H1 (cell line): ENCODE data around the gene MACROD2. TPM values are rescaled to one million over a fixed set of nuclear protein-coding genes. Genes with fewer than 3 reads are reported as not detected.

Experiments
- CTCF ChIA-PET: fragments of 300-600 bp; sonication (Branson Sonifier 250); formaldehyde crosslinking; loops from one replicate; lab custom pipeline; 2021; ENCODE audit not compliant: partially characterized antibody; lab: Charles Lee
- POLR2A ChIA-PET: fragments of 300-600 bp; sonication (Branson Sonifier 250); formaldehyde crosslinking; loops from one replicate; lab custom pipeline; 2021; ENCODE audit warnings: inconsistent platforms; ENCODE audit not compliant: partially characterized antibody; lab: Charles Lee
- DNase-seq, 2 experiments: peaks; one replicate each; pipeline versions ENCODE4 v3.0.0 to v3.0.0-alpha.2; 2010 to 2022; ENCODE audit warnings: low spot score in 2 of 2, low read depth in 1 of 2, mixed read lengths in 1 of 2
- FAIRE-seq: peaks from 2 replicates; lab custom pipeline; 2011; peaks lifted over from hg19 to GRCh38; lab: Jason Lieb, UNC
- H2AFZ ChIP-seq: 2 replicates; pipeline ENCODE4 v1.8.1; 2012; ENCODE audit warnings: low read length, inconsistent platforms
- H2AK5ac ChIP-seq: 2 replicates; pipeline ENCODE4 v1.6.1; 2013; ENCODE audit warnings: low read depth, low read length
- H2BK120ac ChIP-seq: replicated peaks from 2 replicates; pipeline ENCODE3; 2013; ENCODE audit warnings: low read depth, low read length, inconsistent platforms
- H2BK12ac ChIP-seq: 2 replicates; pipeline ENCODE4 v1.6.1; 2013; ENCODE audit warnings: low read depth, low read length
- H2BK15ac ChIP-seq: 2 replicates; pipeline ENCODE4 v1.6.1; 2013; ENCODE audit warnings: low read length
- H2BK20ac ChIP-seq: 2 replicates; pipeline ENCODE4 v1.6.1; 2013; ENCODE audit warnings: low read length
- H2BK5ac ChIP-seq: 2 replicates; pipeline ENCODE4 v1.6.1; 2013; ENCODE audit warnings: low read depth, low read length
- H3K14ac ChIP-seq: 2 replicates; pipeline ENCODE4 v1.6.1; 2013; ENCODE audit warnings: inconsistent platforms; ENCODE audit not compliant: insufficient read length
- H3K18ac ChIP-seq: 2 replicates; pipeline ENCODE4 v1.6.1; 2013; ENCODE audit warnings: low read length; ENCODE audit errors: extremely low read depth
- H3K23ac ChIP-seq: 2 replicates; pipeline ENCODE4 v1.6.1; 2013; ENCODE audit warnings: inconsistent platforms; ENCODE audit not compliant: insufficient read length
- H3K23me2 ChIP-seq: 2 replicates; pipeline ENCODE4 v1.6.1; 2013; ENCODE audit warnings: low read depth, low read length
- H3K27ac ChIP-seq: 2 replicates; pipeline ENCODE4 v1.6.1; 2011; ENCODE audit warnings: low read depth, low read length, inconsistent platforms
- H3K27me3 ChIP-seq, 4 experiments: replicated peaks in 1 of 4; 1 replicate in 1 of 4; 2 replicates in 3 of 4; pipeline versions ENCODE4 v1.6.1 to v1.8.1; 2011 to 2013; ENCODE audit warnings: low read length in 3 of 4, mild to moderate bottlenecking in 3 of 4, inconsistent platforms in 2 of 4, mixed read lengths in 2 of 4, moderate library complexity in 1 of 4; ENCODE audit not compliant: control insufficient read depth in 3 of 4, insufficient read depth in 3 of 4; ENCODE audit errors: extremely low read depth in 1 of 4
- H3K36me3 ChIP-seq, 4 experiments: 2 replicates each; pipeline versions ENCODE4 v1.6.1 to v1.8.1; 2011 to 2013; ENCODE audit warnings: mild to moderate bottlenecking in 4 of 4, low read length in 3 of 4, moderate library complexity in 2 of 4, control low read depth in 1 of 4, inconsistent platforms in 1 of 4; ENCODE audit not compliant: insufficient read depth in 4 of 4, control insufficient read depth in 2 of 4
- H3K4ac ChIP-seq: replicated peaks from 2 replicates; pipeline ENCODE3; 2013; ENCODE audit warnings: low read length, low read depth, mixed read lengths, inconsistent platforms; ENCODE audit not compliant: insufficient read length
- H3K4me1 ChIP-seq, 4 experiments: replicated peaks in 1 of 4; 1 replicate in 1 of 4; 2 replicates in 3 of 4; pipeline versions ENCODE4 v1.6.1 to v1.8.1; 2011 to 2013; ENCODE audit warnings: low read length in 3 of 4, inconsistent platforms in 2 of 4, mixed read lengths in 1 of 4; ENCODE audit not compliant: insufficient read depth in 4 of 4, control insufficient read depth in 3 of 4
- H3K4me2 ChIP-seq, 2 experiments: 2 replicates each; pipeline versions ENCODE4 v1.6.1 to v1.8.1; 2011 to 2013; ENCODE audit warnings: low read depth in 2 of 2, low read length in 2 of 2, control low read depth in 1 of 2, inconsistent platforms in 1 of 2, mild to moderate bottlenecking in 1 of 2; ENCODE audit not compliant: insufficient read depth in 1 of 2
- H3K4me3 ChIP-seq, 4 experiments: fragments of 200-600, 300-600 bp in 1 of 4; sonication (generic), shearing (Covaris generic), sonication (Bioruptor Twin) in 1 of 4; 2 replicates each; pipeline versions ENCODE4 v1.5.1 to v1.8.1; 2011 to 2016; ENCODE audit warnings: low read length in 4 of 4, low read depth in 3 of 4, control low read depth in 2 of 4, inconsistent platforms in 2 of 4, mild to moderate bottlenecking in 2 of 4, mixed read lengths in 1 of 4, moderate library complexity in 1 of 4; ENCODE audit not compliant: insufficient read depth in 2 of 4; ENCODE audit errors: extremely low read depth in 1 of 4
- H3K56ac ChIP-seq: replicated peaks from 2 replicates; pipeline ENCODE3; 2013; ENCODE audit warnings: low read depth, mild to moderate bottlenecking, mixed read lengths, low read length, inconsistent platforms; ENCODE audit not compliant: insufficient read length
- H3K79me1 ChIP-seq: 2 replicates; pipeline ENCODE4 v1.6.1; 2013; ENCODE audit warnings: low read depth, low read length, control low read depth
- H3K79me2 ChIP-seq, 2 experiments: 2 replicates each; pipeline versions ENCODE4 v1.6.1 to v1.8.1; 2012 to 2013; ENCODE audit warnings: low read length in 2 of 2, mild to moderate bottlenecking in 2 of 2, inconsistent platforms in 1 of 2; ENCODE audit not compliant: insufficient read depth in 2 of 2, control insufficient read depth in 1 of 2
- H3K9ac ChIP-seq, 4 experiments: replicated peaks in 1 of 4; 1 replicate in 1 of 4; 2 replicates in 3 of 4; pipeline versions ENCODE4 v1.6.1 to v1.8.1; 2011 to 2013; ENCODE audit warnings: low read depth in 3 of 4, low read length in 3 of 4, control low read depth in 2 of 4, mild to moderate bottlenecking in 2 of 4, moderate library complexity in 2 of 4, inconsistent platforms in 1 of 4; ENCODE audit errors: extremely low read depth in 1 of 4
- H3K9me3 ChIP-seq, 2 experiments: 2 replicates each; pipeline versions ENCODE4 v1.6.1 to v1.8.1; 2012 to 2013; ENCODE audit warnings: mild to moderate bottlenecking in 2 of 2, moderate library complexity in 2 of 2, control low read depth in 1 of 2, inconsistent platforms in 1 of 2, low read depth in 1 of 2, low read length in 1 of 2, mixed read lengths in 1 of 2; ENCODE audit not compliant: insufficient read depth in 2 of 2
- H4K20me1 ChIP-seq, 2 experiments: replicated peaks in 1 of 2; 2 replicates each; pipeline versions ENCODE3 to v1.8.1; 2011 to 2013; ENCODE audit warnings: inconsistent platforms in 2 of 2, low read length in 2 of 2, mild to moderate bottlenecking in 1 of 2; ENCODE audit not compliant: insufficient read depth in 2 of 2, control insufficient read depth in 1 of 2
- H4K5ac ChIP-seq: 2 replicates; pipeline ENCODE4 v1.6.1; 2013; ENCODE audit warnings: low read length, low read depth, mixed read lengths, inconsistent platforms; ENCODE audit not compliant: insufficient read length
- H4K8ac ChIP-seq: 2 replicates; pipeline ENCODE4 v1.8.0; 2013; ENCODE audit warnings: mild to moderate bottlenecking, moderate library complexity, low read length, inconsistent platforms; ENCODE audit not compliant: insufficient read depth; ENCODE audit errors: extremely low read depth
- H4K91ac ChIP-seq: replicated peaks from 2 replicates; pipeline ENCODE3; 2013; ENCODE audit warnings: low read length, mixed read lengths, inconsistent platforms; ENCODE audit not compliant: insufficient read length
- ASH2L ChIP-seq: fragments of 200-600, 300-600 bp; sonication (generic); IDR thresholded peaks from one replicate; pipeline ENCODE4 v1.7.1; 2017; ENCODE audit warnings: low read length
- ATF3 ChIP-seq: IDR thresholded peaks from 2 replicates; pipeline ENCODE4 v1.6.1; 2011; ENCODE audit warnings: low read depth, mild to moderate bottlenecking, low read length; ENCODE audit not compliant: insufficient read depth
- CTBP2 ChIP-seq: IDR thresholded peaks from 2 replicates; pipeline ENCODE4 v1.7.0; 2011; ENCODE audit warnings: borderline replicate concordance, mild to moderate bottlenecking, moderate library complexity, mixed read lengths, low read length; ENCODE audit not compliant: insufficient read depth, insufficient read length
- KDM5A ChIP-seq: fragments of 200-600 bp; IDR thresholded peaks from 2 replicates; pipeline ENCODE4 v1.7.1; 2012; ENCODE audit warnings: mild to moderate bottlenecking, low read length, inconsistent platforms, mixed read lengths
- NANOG ChIP-seq: IDR thresholded peaks from 2 replicates; pipeline ENCODE4 v1.6.1; 2011; ENCODE audit warnings: low read length, low read depth, mild to moderate bottlenecking, inconsistent platforms; ENCODE audit not compliant: insufficient read depth, poor library complexity, severe bottlenecking
- RFX5 ChIP-seq: IDR thresholded peaks from 2 replicates; pipeline ENCODE4 v1.6.1; 2011; ENCODE audit warnings: low read depth, low read length, improper control_type of control experiment, borderline replicate concordance
- RNF2 ChIP-seq: fragments of 200-900, 300-1000 bp; sonication (generic); IDR thresholded peaks from 2 replicates; pipeline ENCODE4 v1.7.1; 2016; ENCODE audit warnings: borderline replicate concordance, low read depth, mild to moderate bottlenecking, antibody characterized with exemption, low read length; ENCODE audit not compliant: poor library complexity, severe bottlenecking; ENCODE audit errors: missing control alignments
- SIN3A ChIP-seq, 2 experiments: IDR thresholded peaks in 1 of 2; conservative IDR thresholded peaks in 1 of 2; 2 replicates each; pipeline ENCODE4 v1.6.1; 2011 to 2012; ENCODE audit warnings: low read length in 2 of 2, improper control_type of control experiment in 1 of 2, low read depth in 1 of 2, mild to moderate bottlenecking in 1 of 2
- TAF1 ChIP-seq: IDR thresholded peaks from 2 replicates; pipeline ENCODE4 v1.6.1; 2011; ENCODE audit warnings: mild to moderate bottlenecking, low read depth, low read length
- TBP ChIP-seq: IDR thresholded peaks from 2 replicates; pipeline ENCODE4 v1.6.1; 2011; ENCODE audit warnings: low read depth, low read length, improper control_type of control experiment
- ZNF274 ChIP-seq: IDR thresholded peaks from 2 replicates; pipeline ENCODE4 v1.7.0; 2012; ENCODE audit warnings: low read length, borderline replicate concordance; ENCODE audit errors: extremely low read depth
- WGBS, 2 experiments: shearing (Covaris generic) in 1 of 2; methylation state at CpG; one replicate each; pipeline versions ENCODE4 v1.1.6 to v1.1.7; 2013 to 2015; ENCODE audit warnings: low lambda C conversion rate in 2 of 2, mixed read lengths in 2 of 2, inconsistent platforms in 1 of 2, low coverage in 1 of 2, missing lambda C conversion rate in 1 of 2; ENCODE audit not compliant: insufficient replicate concordance in 2 of 2, insufficient coverage in 1 of 2, insufficient read length in 1 of 2; ENCODE audit errors: extremely low coverage in 1 of 2, missing lambda C conversion rate in 1 of 2; 5-methylcytosine and 5-hydroxymethylcytosine counted together
- polyA plus RNA-seq, 7 experiments: library from polyadenylated mRNA; depleted of rRNA in 3 of 7; stranded (reverse) in 5 of 7; unstranded in 2 of 7; fragments of >200 nt in 5 of 7; fragments of 200-250 nt in 2 of 7; gene quantifications; 1 replicate in 5 of 7; 2 replicates in 1 of 7; 4 replicates in 1 of 7; pipeline versions ENCODE4 v1.2.1 to v1.2.3, GENCODE V29; 2011 to 2013; ENCODE audit warnings: missing spikeins in 2 of 7, mixed read lengths in 2 of 7
- total RNA-seq: library from RNA; stranded (reverse); fragmentation: NEBNext Ultra II Directional; extraction: Animal tissue kit (Norgen Biotek cat#: 25700); gene quantifications from 2 replicates; pipeline ENCODE4 v1.2.1, GENCODE V29; 2021

MACROD2 gene
- total and polyA plus RNA-seq, 2 of the 8 experiments (the other 6 are each of a cell fraction or from before 2014, with no cell fraction given): 0.70 to 3.9 TPM

DNA sequence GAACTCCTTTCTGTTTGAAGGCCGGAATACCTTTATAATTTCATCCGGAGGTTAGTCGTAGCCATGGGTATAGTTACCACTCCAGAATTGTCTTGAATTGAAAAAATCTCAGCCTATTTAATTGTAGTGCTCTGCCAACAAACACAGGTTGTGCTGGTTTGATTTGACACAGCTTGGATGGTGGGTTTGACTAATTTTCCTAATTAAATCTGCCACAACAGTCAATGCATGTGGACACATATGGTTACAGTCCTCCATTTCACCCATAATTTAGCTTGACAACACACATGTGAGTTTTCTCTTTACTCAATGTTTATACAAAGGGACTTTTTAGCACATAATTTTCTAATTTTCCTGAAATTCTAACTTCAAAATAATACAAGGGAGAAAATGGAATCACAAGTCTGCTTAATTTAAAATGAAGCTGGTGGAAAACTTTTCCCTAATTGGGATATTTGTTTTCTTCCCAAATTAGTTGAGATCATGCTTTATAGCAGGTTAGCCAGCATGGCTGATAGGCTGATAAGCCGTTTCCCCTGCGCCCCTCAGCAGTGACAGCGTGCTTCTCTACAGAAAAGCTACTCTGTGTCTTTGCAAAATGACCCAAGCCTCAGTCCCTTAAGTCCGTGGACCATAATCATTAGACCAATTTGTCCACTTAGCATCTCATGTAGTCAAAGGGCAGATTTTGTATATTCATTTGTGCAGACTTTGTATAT lies 805.5 kb downstream of the MACROD2 start:
- FAIRE-seq: no peak
- POLR2A ChIA-PET: no interaction called here

More for the DNA sequence above, 805.5 kb downstream of the MACROD2 start:
- TF ChIP-seq KDM5A: no peak
- TF ChIP-seq ASH2L: no peak
- no peak for TF ChIP-seq TBP
- TF ChIP-seq NANOG: no peak
- no peak for TF ChIP-seq SIN3A (conservative IDR thresholded peaks at IDR 0.05 in 1 of 2, IDR thresholded peaks at IDR 0.05 in 1 of 2; ENCODE audit: low read depth in 1 of 2, low read length in 2 of 2)
- no peak for TF ChIP-seq ATF3
- no peak for TF ChIP-seq RNF2
- TF ChIP-seq TAF1: no peak
- TF ChIP-seq RFX5: no peak
- TF ChIP-seq ZNF274: no peak
- TF ChIP-seq CTBP2: no peak
- no peak overlapping the region for H2AK5ac ChIP-seq
- H3K9me3 ChIP-seq: no peaks in the 10 kb centered on the region
- H3K9ac ChIP-seq: no peak overlapping the region
- H3K23ac ChIP-seq: no peak overlapping the region
- no peaks in the 10 kb centered on the region for H3K27me3 ChIP-seq
- H3K79me1 ChIP-seq: no peaks in the 10 kb centered on the region
- no peak overlapping the region for H3K18ac ChIP-seq
- no peak overlapping the region for H2BK120ac ChIP-seq
- no peak overlapping the region for H4K91ac ChIP-seq
- no peak overlapping the region for H3K4me2 ChIP-seq
- no peak for DNase-seq
- no peak overlapping the region for H3K4me3 ChIP-seq
- no peak overlapping the region for H3K56ac ChIP-seq
- whole genome bisulfite sequencing, 2 experiments: 88% methylated on average over 7 of the region's 7 CpGs; no CpG with 5 or more reads in 1 of the 2 experiments
- no peaks in the 10 kb centered on the region for H3K36me3 ChIP-seq
- no peaks in the 10 kb centered on the region for H3K79me2 ChIP-seq
- no peak overlapping the region for H3K14ac ChIP-seq
- H4K8ac ChIP-seq: no peak overlapping the region
- H2BK20ac ChIP-seq: no peak overlapping the region
- no peaks in the 10 kb centered on the region; the same call in 1 of the 2 replicates for H3K23me2 ChIP-seq
- no peak overlapping the region for H2BK5ac ChIP-seq
- H3K4me1 ChIP-seq: no peaks in the 10 kb centered on the region
- no peak overlapping the region for H3K4ac ChIP-seq
- no peak overlapping the region for H4K5ac ChIP-seq
- H2AFZ ChIP-seq: no peak overlapping the region
- CTCF ChIA-PET: no interaction called here
- H4K20me1 ChIP-seq: no peaks in the 10 kb centered on the region
- no peak overlapping the region for H2BK12ac ChIP-seq
- H3K27ac ChIP-seq: no peak overlapping the region
- no peak overlapping the region for H2BK15ac ChIP-seq
